GM12892 (cell line): ENCODE results near the gene ZNF423.

Experiments
- DNase-seq: peaks from one replicate; pipeline ENCODE4 v3.0.0; 2011; ENCODE audit not compliant: insufficient read length
- FAIRE-seq: peaks from 2 replicates; lab custom pipeline; 2011; peaks lifted over from hg19 to GRCh38; lab: Jason Lieb, UNC
- POLR2A ChIP-seq: IDR thresholded peaks from 2 replicates; pipeline ENCODE4 v1.6.1; 2011; ENCODE audit warnings: low read depth, low read length, control low read depth
- POLR2AphosphoS5 ChIP-seq: IDR thresholded peaks from 2 replicates; pipeline ENCODE4 v1.6.1; 2011; ENCODE audit warnings: low read depth, low read length, control low read depth
- TAF1 ChIP-seq: IDR thresholded peaks from 2 replicates; pipeline ENCODE4 v1.6.1; 2011; ENCODE audit warnings: low read depth, mild to moderate bottlenecking, control low read depth, low read length, borderline replicate concordance

ZNF423 gene

GRCh38 chr16:49854188-49854795 is 1.6 kb downstream of the ZNF423 start:
- no peak for FAIRE-seq
- no peak for TF ChIP-seq TAF1
- no peak for TF ChIP-seq POLR2AphosphoS5
- no peak for TF ChIP-seq POLR2A
- DNase-seq: no peak

DNA sequence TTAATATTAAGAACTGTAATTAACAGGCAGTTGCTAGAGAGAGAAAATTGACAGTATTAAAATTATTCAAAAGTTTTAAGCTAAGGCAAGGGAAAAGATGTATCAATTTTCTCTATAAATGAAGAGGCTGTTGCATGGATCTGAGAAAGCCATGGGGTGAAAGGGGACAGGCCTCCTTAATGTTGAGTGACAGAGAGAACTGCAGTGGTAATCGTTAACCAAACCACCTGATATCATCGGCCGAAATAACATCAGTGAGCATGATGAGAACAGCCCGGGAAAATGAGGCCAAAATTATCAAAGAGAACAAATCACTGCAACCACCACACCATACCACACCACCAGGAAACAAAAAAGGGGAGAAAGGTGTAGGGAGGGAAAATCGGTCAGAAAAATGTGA is 3.6 kb downstream of the ZNF423 start:
- no peak for DNase-seq
- FAIRE-seq: no peak

DNA sequence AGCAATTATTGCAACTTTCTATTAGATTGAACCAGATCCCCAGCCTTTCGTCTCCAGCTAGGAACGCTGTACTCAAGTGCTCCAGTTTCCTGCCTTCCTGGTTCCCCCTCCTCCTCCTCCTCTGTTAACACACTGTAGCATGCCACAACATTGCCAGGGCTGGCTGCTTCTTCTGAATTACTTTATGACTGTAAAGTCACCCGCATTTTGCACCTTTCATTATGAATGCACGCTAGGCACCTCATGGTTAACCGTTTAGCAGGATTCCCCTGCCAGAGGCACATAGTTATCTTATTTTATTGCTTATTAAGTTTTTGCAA is 4.5 kb downstream of the ZNF423 start:
- TF ChIP-seq POLR2A (no peak), TAF1 (no peak), POLR2AphosphoS5 (no peak)
- no peak for DNase-seq
- FAIRE-seq: no peak

More for the DNA sequence above, 3.6 kb downstream of the ZNF423 start:
- TF ChIP-seq POLR2A (no peak), POLR2AphosphoS5 (no peak), TAF1 (no peak)

DNA sequence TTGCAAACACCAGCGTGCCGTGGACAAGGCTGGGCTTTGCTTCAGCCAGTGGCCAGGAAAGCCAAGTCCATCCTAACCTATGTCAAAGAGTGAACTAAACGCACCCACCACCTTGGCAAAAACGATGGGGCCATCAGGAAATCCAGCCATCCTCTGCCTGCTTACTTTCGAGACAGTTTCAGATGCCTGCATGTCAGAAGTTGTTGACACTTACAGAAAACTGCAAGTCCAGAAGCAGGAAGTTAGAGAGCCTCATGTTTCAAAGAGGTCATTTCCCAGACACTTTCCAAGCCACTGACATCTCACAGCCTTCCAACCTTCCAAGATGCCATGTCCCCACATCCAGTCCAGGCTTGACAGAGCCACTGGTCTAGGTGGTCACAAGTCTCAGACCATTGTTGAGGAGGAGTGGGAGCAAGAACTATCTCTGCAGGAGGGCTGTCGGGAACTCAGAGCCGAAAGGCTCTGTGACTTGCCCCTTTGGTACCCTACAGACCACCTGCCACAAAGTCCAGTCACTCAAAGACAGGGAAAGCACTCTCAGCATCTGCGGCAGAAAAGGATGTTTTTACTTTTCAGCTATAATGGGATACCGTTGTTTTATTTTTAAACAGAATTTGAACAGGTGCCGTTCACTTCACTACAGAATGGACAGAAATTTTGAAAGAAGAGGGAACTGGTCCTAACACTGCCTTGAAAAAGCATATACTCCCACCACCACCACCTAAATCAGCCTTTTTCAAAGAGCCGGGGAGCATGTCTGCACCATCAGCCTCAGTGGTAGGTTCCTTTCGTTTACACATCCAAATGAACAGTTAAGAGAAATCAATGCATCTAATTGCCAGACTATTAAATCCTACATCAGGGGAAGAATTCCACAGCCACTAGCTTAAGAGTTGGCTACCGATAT is 5.1 kb downstream of the ZNF423 start:
- TF ChIP-seq POLR2A: no peak
- no peak for TF ChIP-seq POLR2AphosphoS5
- TF ChIP-seq TAF1: no peak
- FAIRE-seq (no peak), DNase-seq (no peak)

GRCh38 chr16:49849754-49850108 is 6.2 kb downstream of the ZNF423 start:
- TF ChIP-seq TAF1: no peak
- TF ChIP-seq POLR2A: no peak
- TF ChIP-seq POLR2AphosphoS5: no peak
- no peak for FAIRE-seq

GRCh38 chr16:49849037-49849753 is 6.7 kb downstream of the ZNF423 start:
- no peak for TF ChIP-seq POLR2A
- no peak for TF ChIP-seq POLR2AphosphoS5
- TF ChIP-seq TAF1: no peak
- no peak for DNase-seq
- FAIRE-seq: no peak

More at GRCh38 chr16:49849754-49850108, 6.2 kb downstream of the ZNF423 start:
- DNase-seq: no peak

- no peak for TF ChIP-seq TAF1
- FAIRE-seq (no peak), DNase-seq (no peak)
These were observed 7.4 kb downstream of the ZNF423 start for GRCh38 chr16:49848530-49848929.

- no peak for FAIRE-seq
- TF ChIP-seq TAF1 (no peak), POLR2A (no peak), POLR2AphosphoS5 (no peak)
- no peak for DNase-seq
These were observed 9.1 kb downstream of the ZNF423 start for GRCh38 chr16:49846800-49847199.

GRCh38 chr16:49844359-49844758 is 11.6 kb downstream of the ZNF423 start:
- no peak for TF ChIP-seq POLR2A
- no peak for TF ChIP-seq POLR2AphosphoS5
- no peak for TF ChIP-seq TAF1
- no peak for FAIRE-seq

GRCh38 chr16:49843758-49844157 is 12.2 kb downstream of the ZNF423 start:
- FAIRE-seq (no peak), DNase-seq (no peak)
- TF ChIP-seq TAF1: no peak
- no peak for TF ChIP-seq POLR2AphosphoS5
- TF ChIP-seq POLR2A: no peak

More at GRCh38 chr16:49844359-49844758, 11.6 kb downstream of the ZNF423 start:
- DNase-seq: no peak

DNA sequence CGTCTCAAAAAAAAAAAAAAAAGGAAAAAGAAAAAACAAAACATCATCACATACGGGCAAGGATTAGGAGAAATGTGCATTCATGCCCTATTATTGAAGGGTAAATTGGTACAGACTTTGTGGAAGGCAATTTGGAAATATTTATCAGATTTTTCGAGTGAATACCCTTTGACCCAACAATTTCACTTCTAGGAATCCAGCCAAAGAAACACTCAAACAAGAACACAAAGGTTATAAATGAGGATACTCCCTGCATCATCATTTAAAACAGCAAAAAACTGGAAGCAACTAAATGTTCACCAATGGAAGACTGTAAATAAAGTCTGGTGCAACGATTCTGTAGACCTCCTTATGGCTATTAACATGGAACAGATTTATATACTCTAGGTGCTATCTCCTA is 12.9 kb downstream of the ZNF423 start:
- TF ChIP-seq POLR2AphosphoS5: no peak
- TF ChIP-seq POLR2A: no peak
- no peak for TF ChIP-seq TAF1
- no peak for DNase-seq
- FAIRE-seq: no peak
